ENCODE measurements around the gene ID2. TPM values are rescaled to one million over a fixed set of nuclear protein-coding genes. Genes with fewer than 3 reads are reported as not detected.
A peak's percentile ranks its signal among the peaks of the same experiment; 100 is the strongest.

ID2 gene
- total RNA-seq, 1 experiment from 2014 or later, result 33.0 TPM

- DNase-seq (ENCODE audit: low read depth), result no peak
These were observed 12.6 kb upstream of the ID2 start for GRCh38 chr2:8669157-8669817.

DNA sequence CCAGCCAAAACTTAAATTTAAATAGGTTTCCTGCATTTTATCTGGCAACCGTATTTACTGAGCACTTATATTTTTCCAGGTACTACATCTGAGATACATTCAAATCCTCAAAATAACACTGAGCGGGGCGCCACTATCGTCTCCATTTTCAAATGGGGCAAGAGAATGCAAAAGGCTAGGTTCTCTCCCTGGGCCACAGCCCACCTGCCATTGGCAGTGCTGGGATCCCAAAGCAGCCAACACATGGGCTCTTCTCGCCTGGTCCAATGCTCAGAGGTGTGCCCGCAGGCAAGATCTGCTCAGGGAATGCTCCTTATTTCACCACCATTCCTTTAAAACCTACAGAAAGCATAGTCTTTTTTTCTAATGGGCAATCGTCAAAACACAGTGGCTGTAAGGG lies 11.3 kb upstream of the ID2 start:
- no peak for DNase-seq (ENCODE audit: low read depth)

DNA sequence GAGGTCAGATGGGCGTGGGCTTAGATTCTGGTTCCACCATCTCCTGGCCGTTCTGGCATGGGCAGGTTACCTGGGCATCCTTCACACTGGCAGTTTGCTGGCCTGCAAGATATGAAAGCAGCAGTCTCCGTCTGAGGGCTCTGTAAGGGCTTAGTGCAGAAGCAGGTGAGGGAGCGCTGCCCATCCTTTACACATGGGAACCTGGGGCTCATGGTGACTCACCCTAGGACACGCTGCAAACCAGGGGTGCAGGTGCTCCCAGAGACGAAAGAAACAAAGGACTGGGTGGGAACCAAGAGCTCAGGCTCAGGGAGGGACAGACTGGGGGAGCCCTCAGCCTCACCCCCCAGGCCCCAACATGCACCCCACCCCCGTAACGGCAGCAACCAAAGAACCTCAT lies 10.7 kb upstream of the ID2 start:
- DNase-seq (ENCODE audit: low read depth), result no peak

GRCh38 chr2:8671802-8672201 lies 10.1 kb upstream of the ID2 start:
- no peak for DNase-seq (ENCODE audit: low read depth)

- DNase-seq (ENCODE audit: low read depth), result no peak
These were observed 8.9 kb upstream of the ID2 start for GRCh38 chr2:8672940-8673339.

- no peak for DNase-seq (ENCODE audit: low read depth)
These were observed 8.5 kb upstream of the ID2 start for GRCh38 chr2:8673381-8673780.

DNA sequence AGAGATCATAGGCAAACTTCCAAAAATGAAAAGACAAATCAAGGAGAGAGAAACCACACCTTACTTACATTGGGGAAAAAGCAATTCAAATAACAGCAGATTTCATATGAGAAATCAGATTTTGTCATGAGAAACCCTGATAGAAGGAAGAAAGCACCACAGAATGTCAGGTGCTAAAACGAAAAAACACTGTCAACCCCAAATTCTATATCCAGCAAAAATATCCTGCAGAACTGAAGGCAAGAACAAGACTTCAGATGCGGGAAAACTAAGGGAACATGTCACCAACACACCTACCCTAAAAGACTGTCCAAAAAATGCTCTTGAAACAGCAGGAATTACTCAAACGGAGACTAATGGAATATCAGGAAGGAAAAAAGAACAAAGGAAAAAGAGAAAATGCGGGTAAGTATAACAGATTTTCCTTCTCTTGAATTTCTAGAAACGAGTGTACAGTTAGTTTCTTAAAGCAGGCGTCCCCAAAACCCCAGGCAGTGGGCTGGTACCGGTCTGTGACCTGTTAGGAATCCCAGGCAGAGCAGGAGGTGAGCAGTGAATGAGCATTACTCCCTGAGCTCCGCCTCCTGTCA lies 7.3 kb upstream of the ID2 start:
- no peak for DNase-seq (ENCODE audit: low read depth)

DNA sequence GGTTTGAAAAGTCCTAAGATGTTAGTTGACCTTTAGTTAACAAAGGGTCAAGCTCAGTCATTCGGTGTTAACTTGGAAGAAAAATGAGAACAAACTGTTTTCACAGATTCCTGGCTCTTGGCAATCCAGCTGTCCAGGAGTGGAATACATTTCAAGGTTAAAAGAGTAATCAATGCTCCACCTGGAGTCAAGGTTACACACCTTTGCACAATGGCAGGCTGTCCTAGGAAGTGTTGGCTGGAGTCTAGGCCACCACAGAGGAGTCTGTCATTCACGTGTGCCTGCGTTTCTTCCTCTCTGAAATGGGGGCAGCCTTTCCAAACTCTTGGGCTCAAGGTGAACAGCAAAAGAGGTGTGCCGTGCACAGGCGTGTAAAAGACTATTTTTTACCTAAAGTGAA lies 6.3 kb upstream of the ID2 start:
- DNase-seq (ENCODE audit: low read depth), result no peak

- DNase-seq (ENCODE audit: low read depth), result peak; percentile 58
These were observed 5.5 kb upstream of the ID2 start for GRCh38 chr2:8676191-8676920.

DNA sequence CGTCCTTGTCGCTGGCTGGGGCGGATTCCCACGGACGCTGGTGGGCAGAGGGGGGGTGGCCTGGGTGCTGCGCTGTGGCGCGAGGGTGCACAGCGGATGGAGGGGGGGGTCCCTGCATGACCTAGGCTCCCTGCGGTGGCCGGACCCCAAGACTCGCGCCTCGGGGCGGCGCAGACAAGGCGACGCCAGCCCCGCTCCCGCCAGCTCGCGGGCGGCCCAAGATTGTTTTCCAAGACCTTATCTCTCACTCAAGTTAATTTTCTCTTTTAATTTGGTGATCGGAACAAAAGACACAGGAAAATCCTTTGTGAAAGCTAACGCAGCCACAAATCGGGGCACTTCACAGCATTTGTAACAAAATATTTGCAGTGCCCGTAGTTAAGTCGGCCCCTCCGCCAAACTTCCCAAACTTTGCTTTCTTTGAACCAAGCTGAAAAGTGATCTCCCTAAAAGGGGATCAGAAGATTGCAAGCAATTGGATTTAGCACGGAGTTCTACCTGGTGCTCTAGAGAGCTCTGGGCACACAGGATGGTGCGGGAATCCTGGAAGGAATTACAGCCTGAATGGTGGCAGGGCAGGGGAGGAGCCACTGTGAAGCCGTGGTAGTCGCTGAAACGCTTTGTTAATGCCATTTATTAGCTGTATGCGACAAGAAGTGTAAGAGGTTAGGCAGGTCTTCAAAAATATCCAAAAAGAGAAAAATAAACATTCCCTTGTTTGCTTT lies 4.8 kb upstream of the ID2 start:
- peak; percentile 35 for DNase-seq (ENCODE audit: low read depth)

DNA sequence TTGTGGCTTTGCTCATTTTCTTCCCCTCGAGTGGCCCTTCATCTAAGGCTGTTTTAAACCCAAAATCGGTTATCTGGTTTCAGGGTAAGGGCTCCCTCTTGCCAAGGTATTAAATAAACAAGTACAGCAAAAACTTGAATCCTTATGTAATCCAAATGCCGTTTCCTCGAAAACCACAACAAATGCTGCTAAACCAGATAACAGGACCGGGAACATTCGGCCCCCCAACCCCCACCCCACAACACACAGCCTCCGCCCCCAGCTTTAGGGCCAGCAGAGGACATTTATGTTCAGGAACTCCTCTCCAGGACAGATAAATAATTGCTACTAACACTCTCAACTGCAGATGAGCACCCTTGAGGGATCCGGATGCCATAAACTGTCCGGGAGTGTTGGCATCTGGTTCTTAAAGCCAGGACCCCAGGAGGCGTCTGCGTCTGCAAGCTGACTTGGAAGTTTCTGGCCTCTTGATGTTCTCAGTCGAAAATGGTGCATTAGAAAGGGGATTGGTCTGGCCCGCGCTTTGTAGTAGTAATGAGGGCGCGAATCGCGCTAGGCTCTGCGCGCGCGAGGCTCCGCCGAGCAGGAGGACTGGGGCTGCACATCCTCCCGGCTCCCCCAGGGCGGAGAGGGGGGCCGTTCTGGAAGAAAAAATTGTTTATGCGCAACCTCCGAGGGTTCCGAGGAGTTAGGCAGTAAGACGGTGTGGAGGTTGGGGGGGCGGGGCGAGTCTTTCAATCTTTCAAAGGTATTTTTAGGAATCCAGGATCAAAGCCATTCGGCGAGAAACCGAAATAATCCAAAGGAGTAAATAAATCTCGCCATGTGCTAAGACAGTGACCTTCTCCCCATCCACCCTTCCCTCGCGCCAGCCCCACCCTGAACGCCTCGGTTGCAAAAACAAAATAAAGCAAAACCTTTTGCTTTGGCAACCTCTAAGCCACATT lies 3.9 kb upstream of the ID2 start:
- peak; percentile 70 for DNase-seq (ENCODE audit: low read depth)

- peak; percentile 98 for DNase-seq (ENCODE audit: low read depth)
These were observed 2.9 kb upstream of the ID2 start for GRCh38 chr2:8678731-8679566.

- DNase-seq (ENCODE audit: low read depth), result no peak
These were observed 2.4 kb upstream of the ID2 start for GRCh38 chr2:8679567-8679826.

DNA sequence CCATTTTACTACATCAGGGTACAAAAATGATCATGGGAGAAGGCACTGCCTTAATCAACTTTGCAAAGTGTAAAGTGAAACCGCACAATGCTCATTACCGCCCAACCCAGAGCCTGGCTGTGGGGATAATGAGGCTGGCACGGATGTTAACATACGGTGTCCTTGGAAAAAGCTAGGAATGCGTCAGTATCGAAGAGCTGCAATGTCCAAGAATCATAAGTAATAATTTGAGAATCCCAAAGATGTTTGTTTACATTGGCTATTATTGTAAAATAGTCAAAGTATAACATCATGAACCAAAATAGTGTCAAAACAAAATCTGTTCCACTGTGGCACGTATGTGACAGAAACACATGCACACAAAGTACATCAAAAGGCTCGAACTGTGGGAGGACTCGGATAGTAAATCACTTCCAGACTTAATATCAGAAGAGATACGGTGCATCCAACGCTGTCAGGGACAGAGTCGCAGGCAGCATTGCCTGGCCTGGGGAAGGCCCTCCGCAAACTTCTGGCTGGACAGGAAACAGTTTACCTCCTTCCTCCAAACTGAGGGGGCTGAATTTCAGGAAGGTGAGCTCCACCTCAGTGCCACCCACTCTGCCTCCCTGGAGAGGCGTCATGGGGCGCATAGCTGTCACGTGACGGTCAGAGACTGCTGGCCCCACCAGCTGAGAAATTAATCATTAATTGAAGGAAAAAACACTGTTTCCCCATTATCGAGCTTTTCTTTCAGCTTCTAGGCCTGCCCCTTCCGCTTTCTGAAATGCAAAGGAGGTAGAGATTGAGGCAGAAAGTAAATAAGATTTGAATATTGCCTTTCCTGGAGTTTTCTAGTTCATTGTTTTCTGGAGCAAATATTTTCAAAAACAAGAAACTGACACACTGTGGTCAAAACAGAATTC lies 1.8 kb upstream of the ID2 start:
- DNase-seq (ENCODE audit: low read depth), result peak; percentile 47

DNA sequence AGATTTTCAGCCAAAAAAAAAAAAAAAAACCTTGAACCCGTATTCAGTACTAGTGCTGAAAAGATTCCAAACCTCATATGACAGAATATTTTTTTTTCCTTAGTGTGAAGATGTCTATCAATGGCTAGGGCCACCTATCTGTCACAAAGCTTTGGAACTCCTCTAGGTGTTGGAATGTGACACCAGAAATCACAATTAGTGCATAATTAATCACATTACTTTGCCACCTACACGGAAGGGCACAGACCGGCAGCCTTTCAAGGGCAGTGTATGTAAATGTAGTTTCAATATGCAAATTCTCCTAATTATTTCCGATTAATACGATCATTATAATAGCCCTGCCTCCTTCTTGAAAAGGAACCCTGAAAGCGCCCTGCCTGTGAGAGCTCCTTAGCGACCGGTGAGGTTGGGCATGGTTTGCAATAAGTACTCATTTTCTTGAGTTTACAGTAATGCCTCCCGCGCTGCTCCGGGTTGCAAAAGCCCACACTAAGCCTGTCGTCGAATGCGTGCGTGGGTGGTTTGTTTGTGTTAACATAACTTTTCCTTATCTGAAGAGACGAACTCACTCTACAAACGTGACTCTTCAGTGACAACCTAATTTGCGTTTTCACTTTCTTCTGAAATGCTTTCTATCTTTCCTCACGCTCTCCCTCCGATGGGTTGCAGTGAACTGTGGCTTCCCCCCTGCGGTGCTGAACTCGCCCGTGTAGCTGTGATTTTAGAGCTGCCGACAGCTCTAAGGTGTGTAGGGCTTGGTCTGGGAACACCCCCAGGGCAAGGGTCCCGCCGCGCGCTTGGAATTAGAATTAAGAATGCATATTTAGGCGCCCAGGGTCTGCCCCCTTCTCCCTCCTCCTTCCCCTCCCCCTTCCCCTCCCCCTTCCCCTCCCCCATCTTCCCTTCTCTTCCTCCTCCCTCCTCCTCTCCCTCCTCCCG lies 765 bp upstream of the ID2 start:
- DNase-seq (ENCODE audit: low read depth), result peak; percentile 73

DNA sequence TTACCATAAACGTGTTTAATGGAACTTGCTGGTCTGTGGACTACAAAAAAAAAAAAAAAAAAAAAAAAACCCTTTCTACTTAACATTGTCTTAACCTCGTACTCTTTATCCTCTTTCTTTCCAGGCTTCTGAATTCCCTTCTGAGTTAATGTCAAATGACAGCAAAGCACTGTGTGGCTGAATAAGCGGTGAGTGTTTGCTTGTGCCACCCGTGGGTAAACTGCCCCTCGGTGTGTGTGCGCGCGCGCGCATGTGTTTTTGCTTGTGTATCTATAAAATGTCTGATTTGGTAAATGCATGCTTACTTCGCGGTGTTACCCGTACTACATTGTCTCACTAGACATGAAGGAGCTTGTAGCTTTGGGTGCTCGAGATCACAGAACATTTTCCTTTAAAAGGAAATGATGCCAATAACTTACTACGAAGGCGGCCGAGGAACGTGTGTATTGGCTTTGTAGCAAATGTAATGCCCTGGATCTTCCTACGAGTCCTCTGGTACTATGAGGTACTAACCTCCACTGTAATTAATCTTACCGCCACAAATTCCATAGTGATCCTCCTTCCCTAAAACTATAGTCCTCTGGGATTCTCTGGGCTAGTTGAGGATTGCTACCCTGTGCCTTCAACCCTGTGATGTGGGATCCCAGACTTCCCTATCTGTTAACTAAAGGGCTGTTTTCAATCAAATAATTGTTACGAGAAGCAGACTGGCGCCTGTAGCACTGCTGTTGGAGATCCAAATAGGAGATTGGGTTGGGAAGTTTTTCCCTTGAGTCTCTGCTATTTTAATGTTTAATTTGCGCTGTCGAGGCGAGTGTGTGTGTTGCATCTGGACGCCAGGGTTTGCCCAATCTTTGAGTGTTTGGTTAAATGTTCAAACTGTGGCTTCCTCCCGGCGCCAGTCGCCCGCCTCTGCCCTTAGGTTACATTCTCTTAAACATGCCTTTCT lies 1.1 kb downstream of the ID2 start:
- peak; percentile 33 for DNase-seq (ENCODE audit: low read depth)

- DNase-seq (ENCODE audit: low read depth), result peak; percentile 29
These were observed 2.7 kb downstream of the ID2 start for GRCh38 chr2:8684540-8684877.
